T1000 (cell line): ENCODE measurements around the gene TUBGCP2.
A peak's percentile ranks its signal among the peaks of the same experiment; 100 is the strongest.

Source experiments
- DNase-seq: peaks from one replicate; lab custom pipeline; 2025; ENCODE audit warnings: mixed read lengths; lab: John Stamatoyannopoulos, UW

Gene TUBGCP2

GRCh38 chr10:133306097-133306476, 2.6 kb downstream of the TUBGCP2 start:
- DNase-seq = no peak

DNA sequence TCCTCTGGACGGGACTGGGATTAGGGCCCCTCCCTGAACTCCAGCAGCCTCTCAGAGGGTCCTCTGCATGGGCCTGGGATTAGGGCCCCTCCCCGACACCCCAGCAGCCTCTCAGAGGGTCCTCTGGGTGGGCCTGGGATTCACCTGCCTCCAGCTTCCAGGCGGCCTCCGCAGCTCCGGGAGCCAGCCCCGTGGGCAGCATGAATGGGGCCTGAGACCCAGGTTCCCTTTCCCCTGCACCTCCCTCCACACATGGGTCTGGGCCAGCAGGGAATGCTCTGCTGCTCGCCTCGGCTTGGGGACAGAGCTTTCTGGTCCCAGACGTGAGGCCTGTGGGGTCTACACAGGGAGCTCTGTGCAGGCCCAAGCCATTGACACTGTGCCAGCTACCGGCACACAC, 5.5 kb downstream of the TUBGCP2 start:
- DNase-seq = no peak

DNA sequence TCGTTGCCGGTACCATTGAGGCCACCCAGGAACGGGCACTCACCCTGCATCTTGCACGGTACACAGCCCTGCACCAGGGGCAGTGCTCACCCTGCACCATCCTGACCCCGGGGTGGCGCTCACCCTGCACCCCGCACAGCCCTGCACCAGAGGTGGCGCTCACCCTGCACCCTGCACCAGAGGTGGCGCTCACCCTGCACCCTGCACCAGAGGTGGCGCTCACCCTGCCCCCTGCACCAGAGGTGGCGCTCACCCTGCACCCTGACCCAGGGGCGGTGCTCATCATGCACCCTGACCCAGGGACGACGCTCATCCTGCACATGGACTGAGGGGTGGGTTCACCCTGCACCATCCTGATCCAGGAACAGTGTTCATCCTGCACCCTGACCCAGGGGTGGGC, 6.4 kb downstream of the TUBGCP2 start:
- no peak for DNase-seq

- no peak for DNase-seq
Observed at GRCh38 chr10:133299738-133300137, 8.9 kb downstream of the TUBGCP2 start.

- DNase-seq = no peak
Observed at GRCh38 chr10:133299224-133299623, 9.4 kb downstream of the TUBGCP2 start.

DNA sequence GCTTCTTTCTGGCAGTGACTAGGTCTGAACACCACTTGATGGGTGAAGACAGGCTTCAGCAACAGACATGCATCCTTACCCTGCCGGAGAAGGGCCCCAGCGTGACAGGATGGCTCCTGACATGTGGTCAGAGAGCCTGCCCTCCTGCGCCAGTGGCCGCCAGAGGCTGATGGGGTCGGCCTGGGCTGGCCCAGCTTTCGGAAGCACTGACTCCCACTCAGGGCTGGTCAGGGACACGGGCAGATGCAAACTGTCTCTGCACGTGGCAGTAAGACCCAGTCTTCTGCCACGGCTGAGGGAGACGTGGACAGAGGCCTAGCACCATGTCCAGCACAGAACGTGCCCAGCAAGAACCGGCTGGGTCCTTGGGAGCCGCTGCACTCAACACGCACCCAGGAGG, 10.2 kb downstream of the TUBGCP2 start:
- no peak for DNase-seq

DNA sequence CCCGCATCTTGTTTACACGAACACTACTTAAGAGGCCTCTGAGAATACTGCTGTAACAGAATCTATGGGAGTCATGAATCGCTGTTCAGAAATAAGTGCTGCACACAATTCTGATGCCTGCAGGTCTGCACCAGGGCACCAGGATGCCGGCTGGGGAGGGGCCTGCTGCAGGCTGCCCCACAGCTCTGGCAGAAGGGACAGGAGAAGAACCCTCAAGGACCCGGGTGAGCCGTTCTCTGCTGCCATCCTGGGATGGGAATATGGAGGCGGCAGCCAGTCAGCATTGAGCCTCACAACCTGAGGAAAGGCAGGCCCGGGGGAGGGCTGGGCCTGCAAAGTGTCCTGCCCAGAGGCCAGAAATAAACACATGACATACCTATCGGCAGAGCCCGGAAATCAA, 11.2 kb downstream of the TUBGCP2 start:
- no peak for DNase-seq

- no peak for DNase-seq
Observed at GRCh38 chr10:133295426-133296320, 13.0 kb downstream of the TUBGCP2 start.

DNA sequence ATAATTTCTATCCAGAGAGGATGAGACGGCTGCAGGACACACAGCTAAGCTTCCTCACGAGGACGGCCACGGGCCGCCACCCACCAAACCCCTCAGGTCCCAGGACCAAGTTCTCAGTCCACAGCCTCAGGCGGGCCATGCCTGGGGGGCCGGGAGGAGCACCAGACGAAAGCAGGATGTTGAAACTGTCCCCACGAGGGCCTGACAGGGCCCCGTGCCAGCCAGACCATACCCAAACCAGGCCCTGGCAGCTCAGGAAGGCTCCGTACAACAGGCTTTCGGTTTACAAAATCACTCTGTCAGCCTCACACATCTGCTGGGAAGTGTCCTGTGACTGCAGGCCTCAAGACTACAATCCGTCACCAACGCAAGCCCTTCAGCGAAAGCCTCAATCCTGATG, 14.5 kb downstream of the TUBGCP2 start:
- DNase-seq = no peak

DNA sequence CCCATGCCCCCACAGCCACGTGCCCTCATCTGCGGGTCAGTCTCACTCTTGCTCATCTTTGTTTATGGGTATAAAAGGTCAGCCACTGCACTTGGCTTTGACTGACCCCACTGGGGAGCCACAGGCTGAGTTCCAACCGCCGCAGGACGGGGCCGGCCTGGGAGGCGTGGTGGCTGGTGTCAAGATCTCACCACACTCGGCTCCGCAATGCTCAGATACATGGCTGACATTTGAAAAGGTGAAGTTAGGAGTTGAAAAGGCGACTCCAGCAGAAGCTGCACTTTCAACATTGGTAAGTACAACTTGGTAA, 14.9 kb downstream of the TUBGCP2 start:
- DNase-seq = no peak

DNA sequence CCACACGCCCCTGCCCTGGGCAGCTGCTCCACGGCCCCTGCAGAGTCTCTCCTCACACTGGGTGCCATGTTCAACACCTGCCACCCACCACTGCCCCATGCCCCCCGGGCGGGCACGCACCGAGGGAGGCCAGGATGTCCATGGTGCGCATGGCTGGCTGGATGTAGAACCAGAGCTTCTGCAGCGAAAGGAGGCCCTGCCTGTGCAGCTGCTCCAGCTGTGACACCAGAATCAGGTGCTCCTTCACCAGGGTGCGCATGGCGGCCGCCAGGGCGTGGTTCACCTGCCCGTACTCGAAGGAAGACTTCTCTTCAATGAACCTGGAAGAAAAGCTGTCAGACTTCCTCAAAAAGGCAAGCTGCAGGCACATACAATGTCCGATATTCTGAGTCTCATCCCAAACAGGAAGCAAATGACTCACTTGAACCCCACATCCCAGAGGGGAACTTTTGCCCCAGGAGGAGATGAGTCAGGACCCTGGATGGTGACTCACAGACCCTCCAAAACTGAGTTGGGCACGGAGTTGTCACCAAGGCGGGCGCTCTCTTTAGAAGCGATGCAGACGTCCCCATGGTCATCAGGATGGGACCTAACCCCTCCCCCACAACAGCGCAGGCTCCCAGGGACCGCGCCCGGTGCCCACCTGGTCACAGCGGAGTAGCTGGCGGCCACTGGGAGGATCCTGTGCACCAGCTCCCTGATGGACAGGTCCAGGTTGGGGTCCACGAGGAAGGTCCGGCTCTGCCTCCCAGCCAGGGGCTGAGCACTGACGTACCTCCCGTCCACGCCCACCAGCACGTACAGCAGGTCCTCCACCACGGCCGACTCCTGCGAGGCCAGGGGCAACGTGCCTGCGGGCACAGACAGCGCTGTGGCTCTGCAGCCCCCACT, 15.5 kb downstream of the TUBGCP2 start:
- peak; percentile 94 for DNase-seq

- no peak for DNase-seq
Observed at GRCh38 chr10:133289761-133290160, 18.9 kb downstream of the TUBGCP2 start.

GRCh38 chr10:133287832-133288500, 20.7 kb downstream of the TUBGCP2 start:
- DNase-seq = no peak

- DNase-seq = no peak
Observed at GRCh38 chr10:133286366-133286765, 22.3 kb downstream of the TUBGCP2 start.

- no peak for DNase-seq
Observed at GRCh38 chr10:133285217-133285616, 23.5 kb downstream of the TUBGCP2 start.

GRCh38 chr10:133283931-133284330, 24.7 kb downstream of the TUBGCP2 start:
- no peak for DNase-seq

DNA sequence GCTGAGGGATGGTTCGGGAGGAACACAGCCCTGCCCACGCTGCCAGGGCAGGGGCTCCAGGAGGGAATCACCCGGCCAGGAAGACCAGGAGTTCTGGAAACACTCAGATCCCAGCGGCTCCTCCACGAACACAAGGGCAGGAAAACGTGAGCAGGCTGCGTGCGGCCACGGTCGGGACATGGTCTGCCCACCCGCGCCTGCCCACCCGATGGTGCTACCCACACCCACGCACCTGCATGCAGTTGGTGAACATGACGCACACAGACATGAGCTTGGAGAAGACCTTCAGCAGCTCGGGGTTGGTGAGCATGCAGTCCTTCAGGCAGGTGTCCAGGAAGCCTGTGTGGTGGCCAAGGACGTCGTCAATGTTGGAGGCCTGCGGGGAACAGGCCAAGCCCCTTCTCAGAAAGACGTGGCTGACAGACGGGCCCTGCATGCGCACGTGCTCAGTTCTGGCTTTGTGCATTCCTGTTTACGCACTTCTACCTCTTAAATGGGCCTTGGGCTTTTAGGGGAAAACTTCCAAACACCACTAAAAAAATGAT, 25.8 kb downstream of the TUBGCP2 start:
- DNase-seq = no peak

DNA sequence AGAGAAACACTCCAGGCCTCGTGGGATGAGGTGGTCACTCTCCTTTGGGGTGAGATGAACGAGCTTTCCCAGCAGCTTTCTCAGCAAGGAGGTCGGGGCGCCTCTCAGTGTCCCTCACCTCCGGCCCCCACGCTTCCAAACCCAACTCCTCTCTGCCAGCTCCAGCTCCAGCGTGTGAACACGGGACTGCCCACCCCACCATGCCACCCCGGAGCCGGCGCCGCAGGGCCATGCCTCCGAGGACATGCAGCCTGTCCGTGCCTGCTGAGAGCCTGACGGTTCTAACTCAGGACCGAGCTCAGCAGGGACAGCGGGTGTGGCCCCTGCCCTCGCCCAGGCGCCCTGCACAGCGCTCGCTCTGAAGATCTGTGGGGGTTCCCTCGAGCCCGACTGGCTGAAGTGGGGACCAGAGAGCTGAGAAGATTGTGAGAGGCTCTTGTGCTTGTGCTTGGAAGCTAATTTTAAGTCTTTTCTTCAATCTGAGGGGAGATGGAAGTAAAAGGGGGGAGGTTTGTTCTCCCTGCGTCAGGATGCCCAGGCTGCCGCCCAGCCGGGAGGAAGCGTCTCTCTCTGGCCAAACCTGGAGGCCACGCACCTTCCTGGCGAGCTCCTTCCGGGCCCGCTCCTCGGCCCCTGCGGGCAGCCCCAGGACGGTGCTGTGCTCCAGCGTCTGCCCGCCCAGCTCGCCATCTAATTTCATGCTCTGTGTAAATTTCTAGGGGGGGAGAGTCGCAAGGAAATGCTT, 26.9 kb downstream of the TUBGCP2 start:
- no peak for DNase-seq

DNA sequence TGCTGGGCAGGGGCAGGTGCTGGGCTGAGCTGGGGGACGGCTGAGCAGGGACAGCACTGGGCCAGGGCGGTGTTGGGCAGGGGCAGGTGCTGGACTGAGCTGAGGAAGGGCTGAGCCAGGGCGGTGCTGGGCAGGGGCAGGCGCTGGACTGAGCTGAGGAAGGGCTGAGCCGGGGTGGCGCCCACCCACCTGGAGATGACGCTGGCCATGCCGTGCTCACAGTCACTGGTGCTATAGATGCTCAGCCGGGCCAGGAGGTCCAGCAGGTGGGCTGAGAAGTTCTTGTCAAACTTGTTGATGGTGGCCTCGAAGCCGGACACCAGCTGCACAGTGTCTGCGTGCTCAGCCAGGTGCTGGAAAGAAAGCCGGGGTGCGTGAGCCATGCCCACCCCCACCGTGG, 27.6 kb downstream of the TUBGCP2 start:
- DNase-seq = no peak

GRCh38 chr10:133280391-133281059, 28.1 kb downstream of the TUBGCP2 start:
- no peak for DNase-seq
